ENCODE measurements around the gene GBX1.

Gene GBX1

GRCh38 chr7:151142686-151143040 is 24.8 kb downstream of the GBX1 start:
- H3K9me3 ChIP-seq (ENCODE audit: control insufficient read depth in 1 of 2, low read length in 2 of 2) = no peaks in the 10 kb centered on the region
- no peak overlapping the region for H3K27ac ChIP-seq (ENCODE audit: low read length)
- no peak overlapping the region for H3K4me3 ChIP-seq (ENCODE audit: low read depth in 1 of 2, low read length in 2 of 2)
- no peaks in the 10 kb centered on the region for H3K4me1 ChIP-seq (ENCODE audit: control insufficient read depth in 1 of 2, insufficient read depth in 2 of 2, low read length in 2 of 2)
- peaks cover 30 to 50% of the 10 kb centered on the region in 2 donors for H3K36me3 ChIP-seq (ENCODE audit: control insufficient read depth in 1 of 2, insufficient read depth in 2 of 2, low read length in 2 of 2)
- H3K27me3 ChIP-seq (ENCODE audit: low read depth, low read length) = no peaks in the 10 kb centered on the region

DNA sequence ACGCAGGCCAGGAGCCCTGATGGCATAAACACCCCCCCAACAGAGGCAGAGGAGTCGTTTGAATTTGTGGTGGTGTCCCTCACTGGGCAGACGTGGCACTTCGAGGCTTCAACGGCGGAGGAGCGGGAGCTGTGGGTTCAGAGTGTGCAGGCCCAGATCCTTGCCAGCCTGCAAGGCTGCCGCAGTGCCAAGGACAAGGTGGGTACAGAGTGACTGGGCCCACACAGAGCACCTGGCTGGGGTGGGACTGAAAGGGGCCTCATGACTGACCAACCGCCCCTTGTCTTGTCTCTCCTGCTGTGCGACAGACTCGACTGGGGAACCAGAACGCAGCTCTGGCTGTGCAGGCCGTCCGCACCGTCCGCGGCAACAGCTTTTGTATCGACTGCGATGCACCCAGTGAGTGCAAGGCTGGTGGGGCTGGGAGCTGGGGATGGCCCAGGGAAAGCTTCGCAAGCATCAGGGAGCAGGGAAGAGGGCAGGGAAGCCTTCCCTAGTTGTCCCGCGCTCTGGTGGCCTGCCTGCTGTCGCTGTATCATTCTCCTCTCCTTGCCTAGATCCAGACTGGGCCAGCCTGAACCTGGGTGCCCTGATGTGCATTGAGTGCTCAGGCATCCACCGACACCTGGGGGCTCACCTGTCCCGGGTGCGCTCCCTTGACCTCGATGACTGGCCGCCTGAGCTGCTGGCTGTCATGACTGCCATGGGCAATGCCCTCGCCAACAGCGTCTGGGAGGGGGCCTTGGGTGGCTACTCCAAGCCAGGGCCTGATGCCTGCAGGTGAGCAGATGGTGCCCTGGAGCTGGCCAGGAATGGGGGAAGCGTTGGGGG is 25.4 kb downstream of the GBX1 start:
- no peaks in the 10 kb centered on the region for H3K4me1 ChIP-seq (ENCODE audit: control insufficient read depth in 1 of 2, insufficient read depth in 2 of 2, low read length in 2 of 2)
- no peaks in the 10 kb centered on the region for H3K9me3 ChIP-seq (ENCODE audit: control insufficient read depth in 1 of 2, low read length in 2 of 2)
- no peaks in the 10 kb centered on the region for H3K27me3 ChIP-seq (ENCODE audit: low read depth, low read length)
- no peak overlapping the region for H3K27ac ChIP-seq (ENCODE audit: low read length)
- no peak overlapping the region for H3K4me3 ChIP-seq (ENCODE audit: low read depth in 1 of 2, low read length in 2 of 2)
- H3K36me3 ChIP-seq (ENCODE audit: control insufficient read depth in 1 of 2, insufficient read depth in 2 of 2, low read length in 2 of 2) = peaks cover 30 to 56% of the 10 kb centered on the region in 2 donors

DNA sequence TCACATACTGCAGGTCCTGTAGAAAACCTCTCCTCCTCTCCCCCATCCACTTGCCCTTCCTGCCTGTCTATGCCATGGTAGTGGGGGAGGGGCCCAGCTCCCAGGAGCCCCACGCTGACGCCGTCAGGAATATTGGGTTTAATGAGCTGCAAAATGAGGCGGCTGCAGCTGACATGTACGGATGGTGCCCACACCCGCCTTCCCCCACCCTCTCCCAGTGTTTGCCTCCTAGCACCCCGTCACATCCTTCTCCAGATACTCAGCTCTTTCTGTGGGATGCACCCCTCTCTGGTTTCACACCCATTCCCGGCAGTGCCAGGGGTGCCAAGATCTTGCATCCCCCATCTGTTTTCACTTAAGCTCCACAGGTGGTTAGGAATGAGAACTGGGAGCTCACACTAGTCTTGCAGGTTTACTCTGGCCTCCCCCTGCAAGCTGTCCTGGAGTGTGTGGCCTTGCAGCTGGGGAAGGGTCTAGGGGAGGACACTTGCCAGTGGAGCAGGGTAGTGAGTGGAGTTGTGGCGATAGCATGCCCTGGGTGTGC is 26.1 kb downstream of the GBX1 start:
- Histone ChIP-seq H3K4me1 (ENCODE audit: control insufficient read depth in 1 of 2, insufficient read depth in 2 of 2, low read length in 2 of 2) (no peaks in the 10 kb centered on the region), H3K27ac (ENCODE audit: low read length) (no peak overlapping the region), H3K36me3 (ENCODE audit: control insufficient read depth in 1 of 2, insufficient read depth in 2 of 2, low read length in 2 of 2) (peaks cover 30 to 63% of the 10 kb centered on the region in 2 donors), H3K27me3 (ENCODE audit: low read depth, low read length) (no peaks in the 10 kb centered on the region), H3K4me3 (ENCODE audit: low read depth in 1 of 2, low read length in 2 of 2) (no peak overlapping the region), H3K9me3 (ENCODE audit: control insufficient read depth in 1 of 2, low read length in 2 of 2) (no peaks in the 10 kb centered on the region)

DNA sequence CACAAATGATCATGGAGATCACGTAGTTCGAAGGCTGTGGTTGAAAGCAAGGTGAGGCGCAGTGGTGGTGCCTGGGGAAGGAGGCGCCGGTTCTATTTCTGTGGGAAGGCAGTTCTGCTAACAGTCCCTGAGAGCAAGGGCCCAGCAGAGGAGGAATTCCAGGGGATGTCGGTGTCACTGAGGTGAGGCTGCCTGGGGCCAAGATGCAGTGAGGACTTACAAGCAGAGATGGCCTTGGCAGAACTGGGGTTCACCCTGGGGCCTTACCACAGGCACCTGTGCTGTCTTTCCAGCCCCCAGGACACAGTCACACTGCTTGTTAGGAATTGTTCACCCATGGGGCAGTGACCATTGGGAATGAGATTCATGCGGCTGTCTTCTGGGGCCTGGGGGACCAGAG is 26.7 kb downstream of the GBX1 start:
- Histone ChIP-seq H3K27ac (ENCODE audit: low read length) (no peak overlapping the region), H3K4me1 (ENCODE audit: control insufficient read depth in 1 of 2, insufficient read depth in 2 of 2, low read length in 2 of 2) (no peaks in the 10 kb centered on the region), H3K9me3 (ENCODE audit: control insufficient read depth in 1 of 2, low read length in 2 of 2) (no peaks in the 10 kb centered on the region), H3K27me3 (ENCODE audit: low read depth, low read length) (no peaks in the 10 kb centered on the region), H3K36me3 (ENCODE audit: control insufficient read depth in 1 of 2, insufficient read depth in 2 of 2, low read length in 2 of 2) (peaks cover 30 to 68% of the 10 kb centered on the region in 2 donors), H3K4me3 (ENCODE audit: low read depth in 1 of 2, low read length in 2 of 2) (no peak overlapping the region)

DNA sequence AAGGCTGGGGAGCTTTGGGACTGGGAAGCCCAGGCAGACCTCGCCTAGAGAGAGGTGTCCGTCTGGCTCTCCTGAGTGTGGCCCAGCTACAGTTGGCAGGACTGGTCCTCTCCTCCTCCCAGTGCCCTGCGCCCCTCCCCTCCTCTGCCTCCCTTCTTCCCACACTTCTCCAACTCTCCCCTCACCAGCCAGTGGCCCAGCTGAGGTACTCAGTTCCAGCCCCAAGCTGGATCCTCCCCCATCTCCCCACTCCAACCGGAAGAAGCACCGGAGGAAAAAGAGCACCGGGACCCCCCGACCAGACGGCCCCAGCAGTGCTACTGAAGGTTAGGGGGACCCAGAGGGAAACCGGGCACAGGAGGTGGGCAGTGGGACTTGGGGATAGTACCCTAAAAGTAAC is 27.7 kb downstream of the GBX1 start:
- H3K9me3 ChIP-seq (ENCODE audit: control insufficient read depth in 1 of 2, low read length in 2 of 2) = no peaks in the 10 kb centered on the region
- H3K27ac ChIP-seq (ENCODE audit: low read length) = no peak overlapping the region
- no peaks in the 10 kb centered on the region for H3K4me1 ChIP-seq (ENCODE audit: control insufficient read depth in 1 of 2, insufficient read depth in 2 of 2, low read length in 2 of 2)
- no peak overlapping the region for H3K4me3 ChIP-seq (ENCODE audit: low read depth in 1 of 2, low read length in 2 of 2)
- peaks cover 37 to 78% of the 10 kb centered on the region in 2 donors for H3K36me3 ChIP-seq (ENCODE audit: control insufficient read depth in 1 of 2, insufficient read depth in 2 of 2, low read length in 2 of 2)
- H3K27me3 ChIP-seq (ENCODE audit: low read depth, low read length) = no peaks in the 10 kb centered on the region

- H3K27me3 ChIP-seq (ENCODE audit: low read depth, low read length) = no peaks in the 10 kb centered on the region
- H3K36me3 ChIP-seq (ENCODE audit: control insufficient read depth in 1 of 2, insufficient read depth in 2 of 2, low read length in 2 of 2) = peaks cover 42 to 82% of the 10 kb centered on the region in 2 donors
Measured at GRCh38 chr7:151139071-151139790, 28.3 kb downstream of the GBX1 start.

DNA sequence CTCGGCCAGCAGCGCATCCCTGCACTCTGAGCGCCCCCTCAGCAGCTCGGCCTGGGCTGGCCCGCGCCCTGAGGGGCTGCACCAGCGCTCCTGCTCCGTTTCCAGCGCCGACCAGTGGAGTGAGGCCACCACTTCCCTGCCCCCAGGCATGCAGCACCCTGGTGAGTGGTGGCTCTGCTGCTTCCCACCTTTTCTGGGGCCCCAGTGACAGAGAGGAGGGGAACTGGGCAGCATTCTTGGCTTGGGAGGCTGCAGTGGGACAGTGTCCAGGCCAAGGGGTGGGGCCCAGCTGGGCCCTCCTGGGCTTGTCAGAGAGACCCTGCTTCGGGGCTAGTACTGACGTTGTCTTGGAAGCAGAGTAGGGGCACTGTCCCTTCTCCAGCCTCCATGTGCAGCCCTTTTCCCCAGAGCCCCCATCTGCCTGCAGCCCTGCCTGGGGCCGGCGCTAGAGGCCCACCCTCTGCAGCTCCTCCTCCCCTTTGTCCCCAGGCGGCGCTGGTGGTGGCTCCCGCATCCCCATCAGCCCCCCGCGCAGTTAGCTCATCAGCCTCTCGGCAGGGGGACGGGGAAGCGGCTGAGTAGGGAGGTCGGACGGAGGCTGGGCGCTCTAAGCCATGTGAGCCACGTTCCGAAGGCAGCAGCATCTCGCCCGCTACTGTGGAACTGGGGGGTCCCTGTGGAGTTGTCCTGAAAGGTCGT is 29.2 kb downstream of the GBX1 start:
- no peak overlapping the region for H3K27ac ChIP-seq (ENCODE audit: low read length)
- H3K4me3 ChIP-seq (ENCODE audit: low read depth in 1 of 2, low read length in 2 of 2) = no peak overlapping the region
- no peaks in the 10 kb centered on the region for H3K4me1 ChIP-seq (ENCODE audit: control insufficient read depth in 1 of 2, insufficient read depth in 2 of 2, low read length in 2 of 2)
- no peaks in the 10 kb centered on the region for H3K27me3 ChIP-seq (ENCODE audit: low read depth, low read length)
- no peaks in the 10 kb centered on the region for H3K9me3 ChIP-seq (ENCODE audit: control insufficient read depth in 1 of 2, low read length in 2 of 2)
- H3K36me3 ChIP-seq (ENCODE audit: control insufficient read depth in 1 of 2, insufficient read depth in 2 of 2, low read length in 2 of 2) = peaks cover 47 to 80% of the 10 kb centered on the region in 2 donors

More at GRCh38 chr7:151139071-151139790, 28.3 kb downstream of the GBX1 start:
- Histone ChIP-seq H3K4me3 (ENCODE audit: low read depth in 1 of 2, low read length in 2 of 2) (no peak overlapping the region), H3K27ac (ENCODE audit: low read length) (no peak overlapping the region), H3K9me3 (ENCODE audit: control insufficient read depth in 1 of 2, low read length in 2 of 2) (no peaks in the 10 kb centered on the region), H3K4me1 (ENCODE audit: control insufficient read depth in 1 of 2, insufficient read depth in 2 of 2, low read length in 2 of 2) (no peaks in the 10 kb centered on the region)

GRCh38 chr7:151137791-151138152 is 29.7 kb downstream of the GBX1 start:
- no peak overlapping the region for H3K27ac ChIP-seq (ENCODE audit: low read length)
- no peaks in the 10 kb centered on the region for H3K9me3 ChIP-seq (ENCODE audit: control insufficient read depth in 1 of 2, low read length in 2 of 2)
- no peaks in the 10 kb centered on the region for H3K27me3 ChIP-seq (ENCODE audit: low read depth, low read length)
- no peaks in the 10 kb centered on the region for H3K4me1 ChIP-seq (ENCODE audit: control insufficient read depth in 1 of 2, insufficient read depth in 2 of 2, low read length in 2 of 2)
- peaks cover 44 to 78% of the 10 kb centered on the region in 2 donors for H3K36me3 ChIP-seq (ENCODE audit: control insufficient read depth in 1 of 2, insufficient read depth in 2 of 2, low read length in 2 of 2)
- no peak overlapping the region for H3K4me3 ChIP-seq (ENCODE audit: low read depth in 1 of 2, low read length in 2 of 2)

GRCh38 chr7:151137076-151137675 is 30.3 kb downstream of the GBX1 start:
- Histone ChIP-seq H3K27ac (ENCODE audit: low read length) (no peak overlapping the region), H3K4me1 (ENCODE audit: control insufficient read depth in 1 of 2, insufficient read depth in 2 of 2, low read length in 2 of 2) (peaks cover 0 to 1% of the 10 kb centered on the region in 2 donors), H3K4me3 (ENCODE audit: low read depth in 1 of 2, low read length in 2 of 2) (no peak overlapping the region), H3K27me3 (ENCODE audit: low read depth, low read length) (no peaks in the 10 kb centered on the region), H3K36me3 (ENCODE audit: control insufficient read depth in 1 of 2, insufficient read depth in 2 of 2, low read length in 2 of 2) (peaks cover 45 to 78% of the 10 kb centered on the region in 2 donors), H3K9me3 (ENCODE audit: control insufficient read depth in 1 of 2, low read length in 2 of 2) (no peaks in the 10 kb centered on the region)

GRCh38 chr7:151135866-151136843 is 31.3 kb downstream of the GBX1 start:
- peaks cover 0 to 3% of the 10 kb centered on the region in 2 donors for H3K4me1 ChIP-seq (ENCODE audit: control insufficient read depth in 1 of 2, insufficient read depth in 2 of 2, low read length in 2 of 2)
- no peaks in the 10 kb centered on the region for H3K9me3 ChIP-seq (ENCODE audit: control insufficient read depth in 1 of 2, low read length in 2 of 2)
- no peak overlapping the region for H3K27ac ChIP-seq (ENCODE audit: low read length)
- no peak overlapping the region for H3K4me3 ChIP-seq (ENCODE audit: low read depth in 1 of 2, low read length in 2 of 2)
- H3K27me3 ChIP-seq (ENCODE audit: low read depth, low read length) = no peaks in the 10 kb centered on the region
- peaks cover 35 to 74% of the 10 kb centered on the region in 2 donors for H3K36me3 ChIP-seq (ENCODE audit: control insufficient read depth in 1 of 2, insufficient read depth in 2 of 2, low read length in 2 of 2)

Measured in muscle layer of duodenum (tissue), 2 donors.